HG03354 (cell line): ENCODE measurements around the gene SERPINB12.

Source experiments
- ATAC-seq: cut with Tn5 transposase; IDR thresholded peaks from one replicate; pipeline ENCODE4 v1.9.1; 2021; ENCODE audit warnings: mild to moderate bottlenecking; ENCODE audit not compliant: unreplicated experiment, poor library complexity, severe bottlenecking

SERPINB12 gene

DNA sequence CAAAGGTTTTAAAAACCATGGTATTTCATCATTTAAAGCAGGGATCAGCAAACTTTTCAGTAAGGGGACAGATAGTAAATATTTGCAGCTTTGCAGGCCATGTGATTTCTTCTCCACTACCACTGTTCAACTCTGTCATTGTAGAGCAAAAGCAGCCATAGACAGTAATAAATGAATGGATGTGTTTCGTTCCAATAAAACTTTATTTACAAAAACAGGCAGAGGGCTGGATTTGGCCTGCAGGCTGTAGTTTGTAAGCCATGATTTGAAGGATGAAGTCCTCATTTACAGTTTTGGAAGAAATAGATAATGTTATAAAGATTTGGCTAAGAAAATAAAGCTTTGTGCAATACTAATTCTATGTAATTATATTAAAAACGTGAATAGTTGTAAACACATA, 1.8 kb downstream of the SERPINB12 start:
- no peak for ATAC-seq

- ATAC-seq = no peak
Observed at GRCh38 chr18:63545000-63545399, 2.8 kb downstream of the SERPINB12 start.

- no peak for ATAC-seq
Observed at GRCh38 chr18:63550068-63550467, 7.9 kb downstream of the SERPINB12 start.

DNA sequence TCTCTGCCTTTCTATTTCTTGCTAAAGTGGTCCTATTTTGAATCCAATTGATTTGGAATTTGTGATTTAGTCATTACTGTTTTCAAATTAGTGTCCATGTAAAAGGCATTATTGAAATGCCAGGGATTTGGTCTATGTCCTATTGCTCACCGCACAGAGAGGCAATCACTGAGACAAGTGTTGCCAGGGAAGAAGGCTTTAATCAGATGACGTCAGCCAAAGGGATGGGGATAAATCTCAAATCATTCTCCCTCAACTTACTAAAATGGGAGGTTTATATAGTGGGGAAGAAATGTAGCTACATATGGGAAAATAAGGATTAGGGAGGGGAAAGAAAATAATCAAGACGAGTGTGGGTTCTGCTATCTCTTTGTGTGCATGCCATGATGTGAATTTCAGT, 9.6 kb downstream of the SERPINB12 start:
- ATAC-seq = no peak

DNA sequence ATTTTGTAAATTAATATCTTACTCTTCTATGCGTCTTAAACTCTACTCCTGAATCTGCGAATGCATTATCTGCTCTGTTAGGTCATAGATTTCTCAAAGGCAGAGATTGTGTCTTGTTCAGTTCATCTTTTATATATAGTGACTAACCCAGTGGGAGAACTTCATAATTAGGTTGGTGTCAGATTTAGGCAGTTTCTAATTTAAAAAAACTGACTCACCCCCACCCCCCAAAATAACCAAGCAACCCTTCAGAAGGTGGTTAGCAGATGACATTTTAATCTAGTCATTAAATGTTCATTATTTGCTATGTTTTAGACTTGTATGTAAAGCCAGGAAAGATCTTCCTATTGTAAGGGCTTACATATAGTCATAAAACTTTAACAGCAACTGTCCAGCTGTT, 10.4 kb downstream of the SERPINB12 start:
- ATAC-seq = no peak

- no peak for ATAC-seq
Observed at GRCh38 chr18:63553081-63553480, 10.9 kb downstream of the SERPINB12 start.

DNA sequence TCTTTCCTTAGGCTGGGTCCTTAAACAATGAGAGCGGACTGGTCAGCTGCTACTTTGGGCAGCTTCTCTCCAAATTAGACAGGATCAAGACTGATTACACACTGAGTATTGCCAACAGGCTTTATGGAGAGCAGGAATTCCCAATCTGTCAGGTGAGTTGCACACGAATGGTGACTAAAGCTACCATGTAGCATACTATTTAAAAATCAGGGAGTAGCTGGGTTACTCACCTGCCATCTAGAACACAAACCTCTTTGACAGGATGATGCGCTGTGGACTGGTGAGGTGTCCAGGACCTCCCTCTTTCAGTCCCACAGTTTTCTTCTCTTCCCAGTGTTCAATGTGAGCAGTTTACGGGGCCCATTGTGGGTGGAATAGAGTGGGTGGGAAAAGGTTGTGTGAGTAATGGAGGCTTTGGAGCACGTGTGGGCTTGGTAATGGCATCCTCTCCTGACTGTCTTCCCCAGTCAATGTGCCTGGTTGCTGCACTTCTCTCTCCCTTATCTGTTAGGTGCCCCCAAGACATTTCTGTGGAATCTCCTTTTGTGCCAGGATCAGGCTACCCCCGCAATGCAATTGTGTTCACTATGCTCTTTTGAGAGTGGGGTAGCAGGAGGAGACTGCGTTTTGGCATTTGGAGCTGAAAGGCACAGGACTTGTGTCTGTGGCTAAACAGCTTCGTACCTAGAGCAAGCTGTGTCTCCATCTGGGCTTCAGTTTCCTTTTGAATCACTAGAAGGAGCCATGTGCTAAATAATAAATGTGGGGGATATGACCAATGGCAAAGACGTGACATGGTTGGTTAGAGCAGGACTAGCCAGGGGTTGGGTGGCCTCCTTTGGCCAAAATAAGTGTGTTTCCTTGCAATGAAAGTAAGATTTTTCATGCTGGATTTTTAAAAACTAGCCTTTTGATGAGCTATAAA, 17.7 kb downstream of the SERPINB12 start:
- no peak for ATAC-seq

DNA sequence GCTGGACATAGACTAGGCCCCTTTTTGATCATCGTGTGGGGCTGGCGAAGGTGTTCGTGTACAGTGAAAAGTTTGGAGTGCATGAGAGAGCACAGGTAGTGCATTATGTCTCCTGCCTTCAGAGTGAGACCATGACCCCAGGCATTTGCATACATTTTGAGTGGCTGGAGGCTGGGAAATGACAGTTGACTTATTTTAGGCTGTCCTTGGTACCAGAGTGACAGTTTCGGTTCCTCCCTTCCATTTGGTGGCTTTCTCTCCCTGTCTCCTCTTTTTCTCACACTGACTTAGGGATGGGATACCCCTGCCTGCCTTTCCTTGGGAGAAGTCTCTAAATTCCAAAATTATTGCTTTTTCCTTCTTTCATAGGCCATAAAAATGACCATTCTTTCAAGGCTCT, 20.1 kb downstream of the SERPINB12 start:
- ATAC-seq = peak; percentile 75

DNA sequence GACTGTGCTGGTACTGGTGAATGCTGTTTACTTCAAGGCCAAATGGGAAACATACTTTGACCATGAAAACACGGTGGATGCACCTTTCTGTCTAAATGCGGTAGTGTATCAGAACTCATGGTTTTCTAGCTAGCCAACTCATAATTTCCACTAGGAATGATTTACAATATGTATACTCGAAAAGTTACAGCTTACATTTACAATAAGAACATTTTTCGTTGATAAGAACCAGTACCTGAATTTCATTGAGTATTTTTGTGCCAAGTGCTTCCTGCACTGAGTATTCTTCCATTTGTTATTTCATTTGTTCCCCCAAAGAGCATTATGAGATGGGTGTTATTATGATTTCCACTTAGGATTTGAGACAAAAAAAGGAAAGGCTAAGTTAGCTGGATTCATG, 21.9 kb downstream of the SERPINB12 start:
- no peak for ATAC-seq

GRCh38 chr18:63564561-63564960, 22.4 kb downstream of the SERPINB12 start:
- no peak for ATAC-seq

- no peak for ATAC-seq
Observed at GRCh38 chr18:63567276-63567675, 25.1 kb downstream of the SERPINB12 start.

- ATAC-seq = no peak
Observed at GRCh38 chr18:63567825-63568224, 25.7 kb downstream of the SERPINB12 start.

DNA sequence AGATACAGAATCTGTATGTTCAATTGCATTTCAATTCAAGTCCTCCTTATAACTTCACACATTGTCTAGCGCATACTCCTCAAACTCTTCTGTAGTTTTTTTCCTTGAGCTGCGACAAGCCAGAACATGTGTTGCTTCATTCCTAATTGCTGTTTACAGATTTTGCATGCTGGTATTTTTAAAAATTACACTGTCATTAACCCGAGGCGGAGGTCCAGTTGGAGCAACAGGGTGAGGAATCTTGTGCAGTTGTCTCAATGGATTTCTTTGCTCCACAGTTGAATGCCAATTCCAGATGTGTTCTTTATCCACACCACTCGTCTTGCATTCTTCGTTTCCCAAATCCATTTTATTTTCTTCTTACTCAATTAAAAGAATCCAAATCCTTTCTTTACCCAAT, 28.6 kb downstream of the SERPINB12 start:
- ATAC-seq = no peak

DNA sequence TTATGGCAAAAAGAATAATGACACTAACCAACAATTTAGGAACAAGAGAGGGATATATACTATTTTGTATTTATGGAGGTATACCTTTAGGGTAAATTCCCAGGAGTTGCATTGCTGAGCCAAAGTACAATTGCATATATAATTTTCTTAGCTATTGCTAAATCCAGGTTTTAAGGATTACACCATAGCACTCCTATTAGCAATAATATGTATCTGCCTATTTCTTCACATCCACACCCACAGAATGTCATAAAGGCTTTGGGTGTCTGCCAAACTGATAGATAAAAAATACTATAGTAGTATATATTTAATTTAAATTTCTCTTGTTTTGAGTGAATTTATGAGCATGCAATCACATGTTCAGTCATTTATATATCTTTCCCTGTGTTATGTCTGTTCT, 33.5 kb downstream of the SERPINB12 start:
- ATAC-seq = no peak

DNA sequence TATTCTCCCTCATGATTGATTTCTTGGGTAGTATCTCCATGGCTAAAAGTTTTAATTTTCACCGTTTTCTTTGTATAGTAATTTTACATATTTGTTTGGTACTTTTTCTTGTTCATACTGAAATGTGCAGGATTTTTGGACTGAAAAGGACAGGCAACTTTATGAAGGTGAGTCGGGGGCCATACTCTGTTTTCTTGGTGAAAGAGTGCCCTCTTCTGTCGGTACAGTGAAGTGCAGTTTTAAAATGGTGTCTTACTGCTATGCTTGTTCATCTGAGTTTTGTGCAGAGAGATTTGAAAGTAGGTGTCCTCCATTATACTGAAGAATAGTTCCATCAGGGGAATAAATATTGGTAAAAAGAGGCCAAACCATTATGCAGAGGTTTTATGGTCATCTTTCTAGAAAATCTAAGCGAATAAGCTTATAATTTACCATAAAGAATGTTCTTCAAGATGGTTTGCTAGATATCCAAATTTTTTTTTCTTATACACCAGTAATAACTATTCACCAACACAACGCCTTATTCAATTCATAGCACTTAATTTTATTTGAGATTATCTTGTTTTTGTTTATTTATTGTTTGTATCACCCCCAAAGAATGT, 36.3 kb downstream of the SERPINB12 start:
- peak; percentile 85 for ATAC-seq

- no peak for ATAC-seq
Observed at GRCh38 chr18:63579616-63580015, 37.4 kb downstream of the SERPINB12 start.

GRCh38 chr18:63585988-63586387, 43.8 kb downstream of the SERPINB12 start:
- ATAC-seq = no peak

DNA sequence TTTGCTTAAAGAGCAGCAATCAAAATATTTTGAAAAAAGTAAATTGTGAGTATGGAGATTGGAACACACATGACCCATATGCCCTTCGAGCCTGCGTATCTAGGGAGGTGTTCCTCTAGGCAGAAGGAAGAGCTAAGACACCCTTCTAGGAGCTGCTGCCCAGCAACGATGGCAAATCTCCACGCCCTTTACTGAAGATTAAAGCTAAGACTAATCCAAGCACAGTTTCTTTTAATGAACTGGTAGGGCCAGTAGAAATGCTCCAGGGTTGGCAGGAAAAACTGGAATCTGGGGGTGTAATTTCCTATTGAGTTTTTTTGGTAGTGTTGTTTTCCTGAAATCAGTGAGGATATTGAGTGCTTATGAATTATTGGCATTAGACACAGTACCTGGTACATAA, 44.3 kb downstream of the SERPINB12 start:
- ATAC-seq = no peak

DNA sequence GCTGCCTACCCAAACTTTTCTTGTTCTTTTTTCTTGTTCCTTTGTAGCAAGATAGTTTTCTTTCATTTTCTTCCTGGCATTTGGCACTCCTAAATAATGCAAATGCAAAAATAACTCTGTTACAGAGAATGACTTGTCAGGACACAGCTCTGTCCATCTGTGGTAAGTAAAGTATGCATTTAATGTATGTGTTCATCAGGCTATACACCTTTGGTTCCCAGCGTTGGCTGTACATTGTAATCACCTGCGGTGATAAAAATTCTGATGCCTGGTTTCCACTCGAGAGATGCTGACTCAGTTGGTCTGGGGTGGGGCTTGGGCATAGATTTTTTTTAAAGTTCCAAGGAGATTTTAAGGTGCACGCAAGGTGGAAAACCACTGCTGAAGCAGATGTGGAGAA, 44.8 kb downstream of the SERPINB12 start, which contains the start of gene SERPINB13:
Gene SERPINB13, plus strand, starts transcription at position 378 of the 400 bp plus-strand sequence. CDS start 1,325 bp downstream, outside the sequence.
- no peak for ATAC-seq

- ATAC-seq = no peak
Observed at GRCh38 chr18:63588909-63589308, 46.7 kb downstream of the SERPINB12 start.

DNA sequence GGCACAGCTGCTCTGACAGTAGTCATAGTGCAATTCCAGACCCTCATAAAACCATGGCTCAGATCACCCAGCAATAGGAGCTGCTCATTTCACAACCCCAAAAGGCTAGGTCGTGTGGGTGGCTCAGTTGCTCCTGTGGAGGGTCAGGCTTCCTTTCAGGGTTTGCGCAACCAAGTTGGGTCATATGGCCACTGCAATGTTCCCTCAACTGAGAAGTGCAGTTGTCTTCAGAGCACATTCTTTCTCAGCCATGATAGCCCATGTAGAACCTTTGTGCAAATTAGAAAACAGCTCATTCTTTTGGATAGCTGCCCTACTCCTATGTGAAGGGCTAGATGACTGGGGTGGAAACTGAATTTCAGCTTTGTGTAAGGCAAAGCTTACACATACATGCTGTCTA, 48.2 kb downstream of the SERPINB12 start:
- ATAC-seq = no peak
